ENCODE results near the gene GOLGA5.

GRCh38 chr14:92789457-92790089 lies 4.5 kb upstream of the GOLGA5 start:
- no peak for TF ChIP-seq CTCF (IDR thresholded peaks at IDR 0.05)
- no peak for TF ChIP-seq EZH2 (IDR thresholded peaks at IDR 0.05; ENCODE audit: borderline replicate concordance, insufficient read depth, low read depth, low read length, poor library complexity, severe bottlenecking)
